Nephron progenitor cell (in vitro differentiated cells): ENCODE data around the gene ATXN3.
A peak's percentile ranks its signal among the peaks of the same experiment; 100 is the strongest.

Experiments
- DNase-seq: peaks from one replicate; pipeline ENCODE4 v3.0.0; 2021
- H3K27ac Mint-ChIP-seq: 2 replicates; pipeline ENCODE4 v1.8.0; 2021; ENCODE audit warnings: mild to moderate bottlenecking, moderate library complexity, mixed read lengths
- H3K27me3 Mint-ChIP-seq: 2 replicates; pipeline ENCODE4 v1.8.0; 2021; ENCODE audit warnings: mild to moderate bottlenecking, low read depth, mixed read lengths; ENCODE audit not compliant: poor library complexity
- H3K36me3 Mint-ChIP-seq: 2 replicates; pipeline ENCODE4 v1.8.0; 2021; ENCODE audit warnings: low read depth, mixed read lengths
- H3K4me1 Mint-ChIP-seq: 2 replicates; pipeline ENCODE4 v1.8.0; 2021; ENCODE audit warnings: mixed read lengths
- H3K4me3 Mint-ChIP-seq: 2 replicates; pipeline ENCODE4 v1.8.0; 2021; ENCODE audit warnings: mild to moderate bottlenecking, moderate library complexity, mixed read lengths
- H3K9me3 Mint-ChIP-seq: 2 replicates; pipeline ENCODE4 v1.8.0; 2021; ENCODE audit warnings: mild to moderate bottlenecking, moderate library complexity, mixed read lengths
- TF ChIP-seq, protein P1 (sequence below): fragments of 200-600 bp; sonication (generic); IDR thresholded peaks from 2 replicates; pipeline ENCODE4 v1.5.0; 2021; ENCODE audit warnings: antibody characterized with exemption

Gene ATXN3

DNA sequence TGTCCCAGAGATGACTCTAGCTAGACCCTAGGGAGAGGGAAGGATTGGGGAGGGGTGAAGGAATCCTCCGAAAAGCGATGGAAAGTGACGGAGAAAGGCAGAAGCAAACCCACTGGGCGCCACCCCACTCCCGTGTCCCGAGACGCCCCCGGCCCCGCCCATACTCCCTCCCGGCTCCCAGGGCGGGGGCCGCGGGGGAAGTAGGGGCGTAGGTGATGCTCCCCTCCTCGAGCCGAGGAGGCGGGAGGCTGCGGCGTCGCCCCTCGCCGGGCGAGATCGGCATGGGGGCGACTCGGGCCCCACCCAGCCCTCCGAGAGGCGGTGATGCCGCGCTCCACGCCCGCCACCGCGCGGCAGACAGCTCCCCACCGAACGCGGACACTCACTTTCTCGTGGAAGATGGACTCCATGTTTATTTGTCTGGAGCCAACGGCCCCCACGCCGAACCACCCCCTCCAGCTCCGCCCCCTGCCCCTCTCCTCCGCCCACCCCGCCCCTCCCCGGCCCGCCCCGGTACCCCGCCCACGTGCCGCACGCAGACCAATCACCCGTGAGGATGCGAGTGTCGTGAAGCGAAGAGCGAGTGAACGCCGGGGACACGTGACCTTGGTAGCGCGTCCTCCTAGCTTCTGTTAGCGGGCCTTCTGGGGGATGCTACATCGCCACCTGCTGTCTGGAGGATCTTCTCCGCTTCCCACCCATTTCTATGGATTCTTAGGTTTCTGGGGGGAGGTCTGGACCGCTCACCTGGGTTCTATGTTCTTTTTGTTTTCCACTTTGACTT lies at the start of gene ATXN3:
Gene ATXN3, minus strand, starts transcription at position 440 of the 784 bp plus-strand sequence. Its CDS starts 30 bp downstream, at position 410.
- H3K36me3 Mint-ChIP-seq = no peaks in the 10 kb centered on the region
- peak within 1 kb of the TSS; percentile 99 for H3K4me3 Mint-ChIP-seq
- H3K27ac Mint-ChIP-seq = peak within 1 kb of the TSS; percentile 94
- TF ChIP-seq, protein P1, sequence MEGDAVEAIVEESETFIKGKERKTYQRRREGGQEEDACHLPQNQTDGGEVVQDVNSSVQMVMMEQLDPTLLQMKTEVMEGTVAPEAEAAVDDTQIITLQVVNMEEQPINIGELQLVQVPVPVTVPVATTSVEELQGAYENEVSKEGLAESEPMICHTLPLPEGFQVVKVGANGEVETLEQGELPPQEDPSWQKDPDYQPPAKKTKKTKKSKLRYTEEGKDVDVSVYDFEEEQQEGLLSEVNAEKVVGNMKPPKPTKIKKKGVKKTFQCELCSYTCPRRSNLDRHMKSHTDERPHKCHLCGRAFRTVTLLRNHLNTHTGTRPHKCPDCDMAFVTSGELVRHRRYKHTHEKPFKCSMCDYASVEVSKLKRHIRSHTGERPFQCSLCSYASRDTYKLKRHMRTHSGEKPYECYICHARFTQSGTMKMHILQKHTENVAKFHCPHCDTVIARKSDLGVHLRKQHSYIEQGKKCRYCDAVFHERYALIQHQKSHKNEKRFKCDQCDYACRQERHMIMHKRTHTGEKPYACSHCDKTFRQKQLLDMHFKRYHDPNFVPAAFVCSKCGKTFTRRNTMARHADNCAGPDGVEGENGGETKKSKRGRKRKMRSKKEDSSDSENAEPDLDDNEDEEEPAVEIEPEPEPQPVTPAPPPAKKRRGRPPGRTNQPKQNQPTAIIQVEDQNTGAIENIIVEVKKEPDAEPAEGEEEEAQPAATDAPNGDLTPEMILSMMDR = peak; percentile 48
- peaks cover 8% of the 10 kb centered on the region for H3K27me3 Mint-ChIP-seq
- H3K4me1 Mint-ChIP-seq = peaks cover 44% of the 10 kb centered on the region
- no peaks in the 10 kb centered on the region for H3K9me3 Mint-ChIP-seq
- peak; percentile 90 for DNase-seq

DNA sequence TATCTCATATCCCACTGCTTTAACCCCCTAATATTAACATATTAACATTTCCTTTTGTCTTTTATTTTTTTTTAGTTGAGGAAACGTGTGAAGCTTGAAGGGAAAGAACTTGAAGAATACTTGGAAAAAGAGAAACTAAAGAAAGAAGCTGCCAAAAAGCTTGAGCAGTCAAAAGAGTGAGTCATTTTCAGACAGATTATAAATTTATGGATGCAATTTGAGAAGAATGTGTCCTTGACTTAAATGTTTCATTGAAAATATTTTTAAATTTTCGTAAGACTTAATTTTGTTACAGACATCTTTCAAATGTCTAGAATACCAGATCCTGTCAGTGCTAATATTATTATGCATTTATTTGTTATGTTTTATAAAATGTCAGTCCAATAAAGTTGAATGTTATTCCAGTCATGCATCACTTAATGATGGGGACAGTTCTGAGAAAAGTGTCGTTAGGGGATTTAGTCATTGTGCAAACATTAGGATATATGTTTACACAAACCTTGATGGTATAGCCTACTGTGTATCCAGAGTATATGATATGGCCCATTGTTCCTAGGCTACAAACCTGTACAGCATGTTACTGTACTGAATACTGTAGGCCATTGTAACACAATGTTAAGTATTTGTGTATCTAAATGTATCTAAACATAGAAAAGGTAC lies 48.0 kb upstream of the ATXN3 start:
- peaks cover 71% of the 10 kb centered on the region for H3K36me3 Mint-ChIP-seq
- no peaks in the 10 kb centered on the region for H3K4me1 Mint-ChIP-seq
- DNase-seq = no peak
- H3K27me3 Mint-ChIP-seq = no peaks in the 10 kb centered on the region
- H3K4me3 Mint-ChIP-seq = no peak overlapping the region
- TF ChIP-seq, protein P1 = no peak
- no peak overlapping the region for H3K27ac Mint-ChIP-seq
- H3K9me3 Mint-ChIP-seq = no peaks in the 10 kb centered on the region

DNA sequence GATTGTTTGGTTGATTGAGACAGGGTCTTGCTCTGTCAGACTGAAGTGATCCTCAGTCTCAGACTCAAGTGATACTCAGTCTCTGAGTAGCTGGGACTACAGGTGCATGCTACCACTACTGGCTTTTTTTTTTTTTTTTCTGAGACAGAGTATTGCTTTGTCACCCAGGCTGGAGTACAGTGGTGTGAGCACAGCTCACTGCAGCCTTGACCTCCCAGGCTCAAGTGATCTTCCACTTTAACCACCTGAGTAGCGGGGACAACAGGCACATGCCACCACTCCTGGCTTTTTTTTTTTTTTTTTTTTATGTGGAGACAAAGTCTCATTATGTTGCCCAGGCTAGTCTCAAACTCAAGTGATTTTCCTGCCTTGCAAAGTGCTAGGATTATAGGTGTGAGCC lies 47.2 kb upstream of the ATXN3 start:
- TF ChIP-seq, protein P1 = no peak
- Mint-ChIP-seq H3K27ac (no peak overlapping the region), H3K4me3 (no peak overlapping the region), H3K4me1 (no peaks in the 10 kb centered on the region), H3K36me3 (peaks cover 72% of the 10 kb centered on the region), H3K9me3 (no peaks in the 10 kb centered on the region), H3K27me3 (no peaks in the 10 kb centered on the region)
- no peak for DNase-seq

DNA sequence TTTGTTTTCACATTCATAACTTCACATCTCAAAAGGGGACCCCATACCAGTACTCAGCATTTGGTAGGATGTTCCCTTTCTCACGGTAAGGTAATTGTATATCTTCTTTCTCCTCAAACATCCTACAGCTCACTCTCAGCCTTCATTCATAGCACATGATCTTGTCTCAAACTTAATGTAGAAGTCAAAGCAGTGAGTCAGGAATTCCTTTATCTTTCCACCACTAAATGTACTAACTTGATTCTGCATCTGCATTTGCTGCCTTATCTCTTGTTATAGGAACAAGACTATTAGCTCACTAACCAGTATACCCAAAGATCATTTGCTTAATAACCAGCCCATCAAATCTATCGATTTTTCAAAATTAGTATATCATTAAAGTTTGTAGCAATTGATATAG lies 38.3 kb upstream of the ATXN3 start:
- TF ChIP-seq, protein P1 = no peak
- no peak for DNase-seq
- Mint-ChIP-seq H3K27me3 (no peaks in the 10 kb centered on the region), H3K36me3 (peaks cover 79% of the 10 kb centered on the region), H3K4me1 (no peaks in the 10 kb centered on the region), H3K4me3 (no peak overlapping the region), H3K9me3 (no peaks in the 10 kb centered on the region), H3K27ac (no peak overlapping the region)

DNA sequence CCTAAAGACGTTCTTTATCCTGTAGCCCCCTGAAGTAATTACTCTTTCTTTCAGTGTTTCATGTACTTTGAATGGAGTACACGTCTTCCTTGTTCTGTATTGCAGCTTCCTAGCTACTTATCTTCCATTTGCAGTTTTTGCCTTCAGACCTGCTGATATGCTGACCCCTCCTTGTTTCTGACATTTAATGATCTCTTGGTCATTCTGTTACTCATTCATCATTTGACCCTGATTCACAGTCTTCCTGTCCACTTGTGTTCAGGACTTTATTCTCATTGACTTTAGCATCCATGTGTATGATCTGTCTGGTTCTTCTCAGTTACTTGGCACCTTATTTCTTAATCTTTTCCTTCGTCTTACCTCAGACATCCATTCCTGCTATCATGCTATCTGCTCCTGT lies 37.6 kb upstream of the ATXN3 start:
- H3K27me3 Mint-ChIP-seq = no peaks in the 10 kb centered on the region
- no peaks in the 10 kb centered on the region for H3K4me1 Mint-ChIP-seq
- no peak for DNase-seq
- TF ChIP-seq, protein P1 = no peak
- no peak overlapping the region for H3K4me3 Mint-ChIP-seq
- peak overlapping the region; percentile 0 for H3K27ac Mint-ChIP-seq
- H3K9me3 Mint-ChIP-seq = no peaks in the 10 kb centered on the region
- peaks cover 75% of the 10 kb centered on the region for H3K36me3 Mint-ChIP-seq
